H1 (cell line): ENCODE data around the gene TBC1D7. TPM values are rescaled to one million over a fixed set of nuclear protein-coding genes. Genes with fewer than 3 reads are reported as not detected.
A peak's percentile ranks its signal among the peaks of the same experiment; 100 is the strongest.

Experiments used
- CTCF ChIA-PET: fragments of 300-600 bp; sonication (Branson Sonifier 250); formaldehyde crosslinking; loops from one replicate; lab custom pipeline; 2021; ENCODE audit not compliant: partially characterized antibody; lab: Charles Lee
- POLR2A ChIA-PET: fragments of 300-600 bp; sonication (Branson Sonifier 250); formaldehyde crosslinking; loops from one replicate; lab custom pipeline; 2021; ENCODE audit warnings: inconsistent platforms; ENCODE audit not compliant: partially characterized antibody; lab: Charles Lee
- DNase-seq, 2 experiments: peaks; one replicate each; pipeline versions ENCODE4 v3.0.0 to v3.0.0-alpha.2; 2010 to 2022; ENCODE audit warnings: low spot score in 2 of 2, low read depth in 1 of 2, mixed read lengths in 1 of 2
- FAIRE-seq: peaks from 2 replicates; lab custom pipeline; 2011; peaks lifted over from hg19 to GRCh38; lab: Jason Lieb, UNC
- H2AFZ ChIP-seq: 2 replicates; pipeline ENCODE4 v1.8.1; 2012; ENCODE audit warnings: low read length, inconsistent platforms
- H2AK5ac ChIP-seq: 2 replicates; pipeline ENCODE4 v1.6.1; 2013; ENCODE audit warnings: low read depth, low read length
- H2BK120ac ChIP-seq: replicated peaks from 2 replicates; pipeline ENCODE3; 2013; ENCODE audit warnings: low read depth, low read length, inconsistent platforms
- H2BK12ac ChIP-seq: 2 replicates; pipeline ENCODE4 v1.6.1; 2013; ENCODE audit warnings: low read depth, low read length
- H2BK15ac ChIP-seq: 2 replicates; pipeline ENCODE4 v1.6.1; 2013; ENCODE audit warnings: low read length
- H2BK20ac ChIP-seq: 2 replicates; pipeline ENCODE4 v1.6.1; 2013; ENCODE audit warnings: low read length
- H2BK5ac ChIP-seq: 2 replicates; pipeline ENCODE4 v1.6.1; 2013; ENCODE audit warnings: low read depth, low read length
- H3K14ac ChIP-seq: 2 replicates; pipeline ENCODE4 v1.6.1; 2013; ENCODE audit warnings: inconsistent platforms; ENCODE audit not compliant: insufficient read length
- H3K18ac ChIP-seq: 2 replicates; pipeline ENCODE4 v1.6.1; 2013; ENCODE audit warnings: low read length; ENCODE audit errors: extremely low read depth
- H3K23ac ChIP-seq: 2 replicates; pipeline ENCODE4 v1.6.1; 2013; ENCODE audit warnings: inconsistent platforms; ENCODE audit not compliant: insufficient read length
- H3K23me2 ChIP-seq: 2 replicates; pipeline ENCODE4 v1.6.1; 2013; ENCODE audit warnings: low read depth, low read length
- H3K27ac ChIP-seq: 2 replicates; pipeline ENCODE4 v1.6.1; 2011; ENCODE audit warnings: low read depth, low read length, inconsistent platforms
- H3K27me3 ChIP-seq, 4 experiments: replicated peaks in 1 of 4; 1 replicate in 1 of 4; 2 replicates in 3 of 4; pipeline versions ENCODE4 v1.6.1 to v1.8.1; 2011 to 2013; ENCODE audit warnings: low read length in 3 of 4, mild to moderate bottlenecking in 3 of 4, inconsistent platforms in 2 of 4, mixed read lengths in 2 of 4, moderate library complexity in 1 of 4; ENCODE audit not compliant: control insufficient read depth in 3 of 4, insufficient read depth in 3 of 4; ENCODE audit errors: extremely low read depth in 1 of 4
- H3K36me3 ChIP-seq, 4 experiments: 2 replicates each; pipeline versions ENCODE4 v1.6.1 to v1.8.1; 2011 to 2013; ENCODE audit warnings: mild to moderate bottlenecking in 4 of 4, low read length in 3 of 4, moderate library complexity in 2 of 4, control low read depth in 1 of 4, inconsistent platforms in 1 of 4; ENCODE audit not compliant: insufficient read depth in 4 of 4, control insufficient read depth in 2 of 4
- H3K4ac ChIP-seq: replicated peaks from 2 replicates; pipeline ENCODE3; 2013; ENCODE audit warnings: low read length, low read depth, mixed read lengths, inconsistent platforms; ENCODE audit not compliant: insufficient read length
- H3K4me1 ChIP-seq, 4 experiments: replicated peaks in 1 of 4; 1 replicate in 1 of 4; 2 replicates in 3 of 4; pipeline versions ENCODE4 v1.6.1 to v1.8.1; 2011 to 2013; ENCODE audit warnings: low read length in 3 of 4, inconsistent platforms in 2 of 4, mixed read lengths in 1 of 4; ENCODE audit not compliant: insufficient read depth in 4 of 4, control insufficient read depth in 3 of 4
- H3K4me2 ChIP-seq, 2 experiments: 2 replicates each; pipeline versions ENCODE4 v1.6.1 to v1.8.1; 2011 to 2013; ENCODE audit warnings: low read depth in 2 of 2, low read length in 2 of 2, control low read depth in 1 of 2, inconsistent platforms in 1 of 2, mild to moderate bottlenecking in 1 of 2; ENCODE audit not compliant: insufficient read depth in 1 of 2
- H3K4me3 ChIP-seq, 4 experiments: fragments of 200-600, 300-600 bp in 1 of 4; sonication (generic), shearing (Covaris generic), sonication (Bioruptor Twin) in 1 of 4; 2 replicates each; pipeline versions ENCODE4 v1.5.1 to v1.8.1; 2011 to 2016; ENCODE audit warnings: low read length in 4 of 4, low read depth in 3 of 4, control low read depth in 2 of 4, inconsistent platforms in 2 of 4, mild to moderate bottlenecking in 2 of 4, mixed read lengths in 1 of 4, moderate library complexity in 1 of 4; ENCODE audit not compliant: insufficient read depth in 2 of 4; ENCODE audit errors: extremely low read depth in 1 of 4
- H3K56ac ChIP-seq: replicated peaks from 2 replicates; pipeline ENCODE3; 2013; ENCODE audit warnings: low read depth, mild to moderate bottlenecking, mixed read lengths, low read length, inconsistent platforms; ENCODE audit not compliant: insufficient read length
- H3K79me1 ChIP-seq: 2 replicates; pipeline ENCODE4 v1.6.1; 2013; ENCODE audit warnings: low read depth, low read length, control low read depth
- H3K79me2 ChIP-seq, 2 experiments: 2 replicates each; pipeline versions ENCODE4 v1.6.1 to v1.8.1; 2012 to 2013; ENCODE audit warnings: low read length in 2 of 2, mild to moderate bottlenecking in 2 of 2, inconsistent platforms in 1 of 2; ENCODE audit not compliant: insufficient read depth in 2 of 2, control insufficient read depth in 1 of 2
- H3K9ac ChIP-seq, 4 experiments: replicated peaks in 1 of 4; 1 replicate in 1 of 4; 2 replicates in 3 of 4; pipeline versions ENCODE4 v1.6.1 to v1.8.1; 2011 to 2013; ENCODE audit warnings: low read depth in 3 of 4, low read length in 3 of 4, control low read depth in 2 of 4, mild to moderate bottlenecking in 2 of 4, moderate library complexity in 2 of 4, inconsistent platforms in 1 of 4; ENCODE audit errors: extremely low read depth in 1 of 4
- H3K9me3 ChIP-seq, 2 experiments: 2 replicates each; pipeline versions ENCODE4 v1.6.1 to v1.8.1; 2012 to 2013; ENCODE audit warnings: mild to moderate bottlenecking in 2 of 2, moderate library complexity in 2 of 2, control low read depth in 1 of 2, inconsistent platforms in 1 of 2, low read depth in 1 of 2, low read length in 1 of 2, mixed read lengths in 1 of 2; ENCODE audit not compliant: insufficient read depth in 2 of 2
- H4K20me1 ChIP-seq, 2 experiments: replicated peaks in 1 of 2; 2 replicates each; pipeline versions ENCODE3 to v1.8.1; 2011 to 2013; ENCODE audit warnings: inconsistent platforms in 2 of 2, low read length in 2 of 2, mild to moderate bottlenecking in 1 of 2; ENCODE audit not compliant: insufficient read depth in 2 of 2, control insufficient read depth in 1 of 2
- H4K5ac ChIP-seq: 2 replicates; pipeline ENCODE4 v1.6.1; 2013; ENCODE audit warnings: low read length, low read depth, mixed read lengths, inconsistent platforms; ENCODE audit not compliant: insufficient read length
- H4K8ac ChIP-seq: 2 replicates; pipeline ENCODE4 v1.8.0; 2013; ENCODE audit warnings: mild to moderate bottlenecking, moderate library complexity, low read length, inconsistent platforms; ENCODE audit not compliant: insufficient read depth; ENCODE audit errors: extremely low read depth
- H4K91ac ChIP-seq: replicated peaks from 2 replicates; pipeline ENCODE3; 2013; ENCODE audit warnings: low read length, mixed read lengths, inconsistent platforms; ENCODE audit not compliant: insufficient read length
- PHF8 ChIP-seq: fragments of 200-600 bp; sonication (generic); conservative IDR thresholded peaks from 2 replicates; pipeline ENCODE4 v1.7.1; 2012; ENCODE audit warnings: low read depth, mild to moderate bottlenecking, inconsistent platforms, low read length, moderate library complexity
- RAD21 ChIP-seq, 2 experiments: IDR thresholded peaks in 1 of 2; conservative IDR thresholded peaks in 1 of 2; 2 replicates each; pipeline ENCODE4 v1.6.1; 2011; ENCODE audit warnings: low read depth in 2 of 2, low read length in 2 of 2, improper control_type of control experiment in 1 of 2, inconsistent platforms in 1 of 2, mild to moderate bottlenecking in 1 of 2, moderate library complexity in 1 of 2
- SRF ChIP-seq: IDR thresholded peaks from 2 replicates; pipeline ENCODE4 v1.6.1; 2011; ENCODE audit warnings: mild to moderate bottlenecking, low read depth, low read length, moderate library complexity
- TCF12 ChIP-seq: IDR thresholded peaks from 2 replicates; pipeline ENCODE4 v1.6.1; 2011; ENCODE audit warnings: low read depth, mild to moderate bottlenecking, low read length
- WGBS, 2 experiments: shearing (Covaris generic) in 1 of 2; methylation state at CpG; one replicate each; pipeline versions ENCODE4 v1.1.6 to v1.1.7; 2013 to 2015; ENCODE audit warnings: low lambda C conversion rate in 2 of 2, mixed read lengths in 2 of 2, inconsistent platforms in 1 of 2, low coverage in 1 of 2, missing lambda C conversion rate in 1 of 2; ENCODE audit not compliant: insufficient replicate concordance in 2 of 2, insufficient coverage in 1 of 2, insufficient read length in 1 of 2; ENCODE audit errors: extremely low coverage in 1 of 2, missing lambda C conversion rate in 1 of 2; 5-methylcytosine and 5-hydroxymethylcytosine counted together
- polyA plus RNA-seq, 7 experiments: library from polyadenylated mRNA; depleted of rRNA in 3 of 7; stranded (reverse) in 5 of 7; unstranded in 2 of 7; fragments of >200 nt in 5 of 7; fragments of 200-250 nt in 2 of 7; gene quantifications; 1 replicate in 5 of 7; 2 replicates in 1 of 7; 4 replicates in 1 of 7; pipeline versions ENCODE4 v1.2.1 to v1.2.3, GENCODE V29; 2011 to 2013; ENCODE audit warnings: missing spikeins in 2 of 7, mixed read lengths in 2 of 7
- total RNA-seq: library from RNA; stranded (reverse); fragmentation: NEBNext Ultra II Directional; extraction: Animal tissue kit (Norgen Biotek cat#: 25700); gene quantifications from 2 replicates; pipeline ENCODE4 v1.2.1, GENCODE V29; 2021
- TF ChIP-seq, protein P1 (sequence below), 3 experiments: IDR thresholded peaks; 1 replicate in 2 of 3; 2 replicates in 1 of 3; pipeline versions ENCODE4 v1.5.1 to v1.6.1; 2011; ENCODE audit warnings: low read length in 3 of 3, mild to moderate bottlenecking in 3 of 3, inconsistent platforms in 2 of 3, low read depth in 1 of 3, moderate library complexity in 1 of 3; ENCODE audit not compliant: insufficient read depth in 1 of 3; ENCODE audit errors: control extremely low read depth in 1 of 3

The TBC1D7 gene
- total and polyA plus RNA-seq, 2 of the 8 experiments (the other 6 are each of a cell fraction or from before 2014, with no cell fraction given), result 46.1 to 55.2 TPM

GRCh38 chr6:13296536-13296997, 31.8 kb downstream of the TBC1D7 start:
- Histone ChIP-seq H2BK12ac (no peak overlapping the region), H2AFZ (no peak overlapping the region), H3K4me1 (no peaks in the 10 kb centered on the region), H3K9me3 (no peaks in the 10 kb centered on the region), H2BK20ac (no peak overlapping the region), H4K91ac (no peak overlapping the region), H3K4me3 (no peak overlapping the region), H4K8ac (0 out of 2 replicates have a peak overlapping the region, but pooled peaks have one; percentile 51), H2BK5ac (no peak overlapping the region), H3K79me1 (0 out of 2 replicates have a peak, but pooled peaks cover 6% of the 10 kb centered on the region), H2BK15ac (no peak overlapping the region), H2BK120ac (no peak overlapping the region), H3K79me2 (no peaks in the 10 kb centered on the region), H3K4me2 (no peak overlapping the region), H4K20me1 (peaks cover 3 to 12% of the 10 kb centered on the region in 2 experiments), H3K14ac (no peak overlapping the region), H3K23ac (no peak overlapping the region), H4K5ac (no peak overlapping the region), H2AK5ac (no peak overlapping the region), H3K27ac (no peak overlapping the region), H3K9ac (no peak overlapping the region), H3K18ac (no peak overlapping the region), H3K36me3 (peaks cover 15 to 39% (median 36%) of the 10 kb centered on the region in 4 experiments; a peak in 7 of 8 replicates), H3K23me2 (no peaks in the 10 kb centered on the region), H3K4ac (no peak overlapping the region), H3K56ac (no peak overlapping the region), H3K27me3 (no peaks in the 10 kb centered on the region)
- ChIA-PET CTCF (interaction anchor here (0.6 kb wide), 2 partner anchors 214 to 439 kb away, joined by 3 read pairs; no protein-coding TSS in a partner anchor), POLR2A (interaction anchor here (1.3 to 2.2 kb wide), 3 partner anchors 9 to 12 kb away, joined by 3 to 6 read pairs (median 6); no protein-coding TSS in a partner anchor)
- FAIRE-seq (no peak), DNase-seq (no peak)
- 91% methylated on average over 9 of the region's 9 CpGs; no CpG with 5 or more reads in 1 of the 2 experiments for WGBS, 2 experiments
- TF ChIP-seq SRF (no peak), TCF12 (no peak), RAD21 (IDR thresholded peaks at IDR 0.05 in 1 of 2, conservative IDR thresholded peaks at IDR 0.05 in 1 of 2; ENCODE audit: low read depth in 2 of 2, low read length in 2 of 2) (peak; percentile 13 to 26; a peak in 3 of 4 replicates), PHF8 (no peak)
- TF ChIP-seq, protein P1, sequence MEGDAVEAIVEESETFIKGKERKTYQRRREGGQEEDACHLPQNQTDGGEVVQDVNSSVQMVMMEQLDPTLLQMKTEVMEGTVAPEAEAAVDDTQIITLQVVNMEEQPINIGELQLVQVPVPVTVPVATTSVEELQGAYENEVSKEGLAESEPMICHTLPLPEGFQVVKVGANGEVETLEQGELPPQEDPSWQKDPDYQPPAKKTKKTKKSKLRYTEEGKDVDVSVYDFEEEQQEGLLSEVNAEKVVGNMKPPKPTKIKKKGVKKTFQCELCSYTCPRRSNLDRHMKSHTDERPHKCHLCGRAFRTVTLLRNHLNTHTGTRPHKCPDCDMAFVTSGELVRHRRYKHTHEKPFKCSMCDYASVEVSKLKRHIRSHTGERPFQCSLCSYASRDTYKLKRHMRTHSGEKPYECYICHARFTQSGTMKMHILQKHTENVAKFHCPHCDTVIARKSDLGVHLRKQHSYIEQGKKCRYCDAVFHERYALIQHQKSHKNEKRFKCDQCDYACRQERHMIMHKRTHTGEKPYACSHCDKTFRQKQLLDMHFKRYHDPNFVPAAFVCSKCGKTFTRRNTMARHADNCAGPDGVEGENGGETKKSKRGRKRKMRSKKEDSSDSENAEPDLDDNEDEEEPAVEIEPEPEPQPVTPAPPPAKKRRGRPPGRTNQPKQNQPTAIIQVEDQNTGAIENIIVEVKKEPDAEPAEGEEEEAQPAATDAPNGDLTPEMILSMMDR (IDR thresholded peaks at IDR 0.05; ENCODE audit: control extremely low read depth in 1 of 3, insufficient read depth in 1 of 3, low read depth in 1 of 3, low read length in 3 of 3), result peak in 2 of 3 experiments; percentile 2 to 18; a peak in 2 of 4 replicates
